ENCODE measurements around the gene KAT8.

- TF ChIP-seq TAF1 (IDR thresholded peaks at IDR 0.05; ENCODE audit: control insufficient read depth, extremely low read depth, insufficient read depth, low read length, severe bottlenecking) (no peak), CBFB (CRISPR knock-in tag; IDR thresholded peaks at IDR 0.05) (no peak), ZNF140 (CRISPR knock-in tag; IDR thresholded peaks at IDR 0.05) (no peak)
These were observed 24.2 kb upstream of the KAT8 start for GRCh38 chr16:31093132-31093703.
